Lung (tissue), 12 donors: ENCODE results near the gene KRAS. TPM values are rescaled to one million over a fixed set of nuclear protein-coding genes. Genes with fewer than 3 reads are reported as not detected.
A peak's percentile ranks its signal among the peaks of the same experiment; 100 is the strongest.

Experiments used
- ATAC-seq: fragments of 200-7000 bp; cut with Tn5 transposase; one replicate; pipeline ENCODE4 v1.9.1; 2020; ENCODE audit warnings: moderate number of reproducible peaks; ENCODE audit not compliant: insufficient read depth, low FRiP score
- DNase-seq, 3 donors: peaks; one replicate each; pipeline ENCODE4 v3.0.0-alpha.2; 2013 to 2017
- H3K27ac ChIP-seq, 2 donors: one replicate each; pipeline ENCODE4 v1.5.1; 2013; ENCODE audit warnings: mild to moderate bottlenecking in 2 of 2, moderate library complexity in 2 of 2, control low read depth in 1 of 2, inconsistent platforms in 1 of 2, low read depth in 1 of 2, low read length in 1 of 2
- H3K27me3 ChIP-seq, 3 donors: one replicate each; pipeline ENCODE4 v1.5.1; 2013; ENCODE audit warnings: low read length in 2 of 3; ENCODE audit not compliant: control insufficient read depth in 3 of 3, insufficient read depth in 3 of 3
- H3K36me3 ChIP-seq, 4 donors: one replicate each; pipeline ENCODE4 v1.5.1; 2013; ENCODE audit warnings: low read length in 4 of 4, mild to moderate bottlenecking in 1 of 4, moderate library complexity in 1 of 4; ENCODE audit not compliant: control insufficient read depth in 4 of 4, insufficient read depth in 4 of 4
- H3K4me1 ChIP-seq, 5 donors: one replicate each; pipeline ENCODE4 v1.5.1; 2013; ENCODE audit warnings: low read length in 5 of 5, mild to moderate bottlenecking in 2 of 5, moderate library complexity in 1 of 5; ENCODE audit not compliant: control insufficient read depth in 5 of 5, insufficient read depth in 5 of 5
- H3K4me3 ChIP-seq: one replicate; pipeline ENCODE4 v1.5.1; 2013; ENCODE audit warnings: mild to moderate bottlenecking, control low read depth, moderate library complexity
- H3K9ac ChIP-seq, 2 donors: one replicate each; pipeline ENCODE4 v1.5.1; 2013; ENCODE audit warnings: low read length in 2 of 2, control low read depth in 1 of 2; ENCODE audit not compliant: insufficient read depth in 1 of 2
- H3K9me3 ChIP-seq, 4 donors: one replicate each; pipeline ENCODE4 v1.5.1; 2013; ENCODE audit warnings: low read length in 3 of 4, mild to moderate bottlenecking in 1 of 4, moderate library complexity in 1 of 4; ENCODE audit not compliant: control insufficient read depth in 4 of 4, insufficient read depth in 3 of 4
- CTCF ChIP-seq: IDR thresholded peaks from 2 replicates; pipeline ENCODE4 v1.5.1; 2012; ENCODE audit warnings: mild to moderate bottlenecking; ENCODE audit errors: control extremely low read depth, extremely low read depth
- WGBS, 2 donors: extraction: QIAGEN DNeasy Blood & Tissue Kit; methylation state at CpG; one replicate each; pipeline ENCODE4 v1.1.7; 2013; 5-methylcytosine and 5-hydroxymethylcytosine counted together
- polyA plus RNA-seq, 2 donors: library from polyadenylated mRNA; stranded (reverse); fragments of 200-250 nt; gene quantifications; one replicate each; pipeline ENCODE4 v1.2.1, GENCODE V29; 2013
- total RNA-seq, 2 donors: library from RNA; depleted of rRNA in 1 of 2; stranded (reverse); fragments of >200 nt in 1 of 2; gene quantifications; one replicate each; pipeline ENCODE4 v1.2.1, GENCODE V29; 2014 to 2021
- donor health status: control.
- donor health status: control.
- donor health status: Bipolar disorder and iron deficiency.
- donor health status: healthy.
- donor health status: DM: yes; HTN: yes; CAD: no.

Gene KRAS
- total and polyA plus RNA-seq, 4 donors: 9.8 to 30.4 (median 18.2) TPM

- Histone ChIP-seq H3K9me3 (no peaks in the 10 kb centered on the region), H3K27ac (peak overlapping the region in 1 of 2 donors; percentile 86), H3K9ac (peak overlapping the region in 1 of 2 donors; percentile 85), H3K36me3 (no peaks in the 10 kb centered on the region), H3K4me1 (peaks cover 0 to 22% (median 7%) of the 10 kb centered on the region in 5 donors), H3K27me3 (no peaks in the 10 kb centered on the region), H3K4me3 (no peak overlapping the region)
- 67 to 71% methylated on average over 6 of the region's 6 CpGs for WGBS, 2 donors
- TF ChIP-seq CTCF: no peak
- DNase-seq (no peak), ATAC-seq (no peak)
Observed at GRCh38 chr12:25251769-25252168, 1.0 kb upstream of the KRAS start.

GRCh38 chr12:25249931-25250738 lies 594 bp downstream of the KRAS start:
- H3K9me3 ChIP-seq: no peaks in the 10 kb centered on the region
- TF ChIP-seq CTCF: no peak
- no peaks in the 10 kb centered on the region for H3K36me3 ChIP-seq
- peaks cover 0 to 22% (median 7%) of the 10 kb centered on the region in 5 donors for H3K4me1 ChIP-seq
- DNase-seq (peak; percentile 52 to 62 (median 55)), ATAC-seq (peak; percentile 34)
- H3K9ac ChIP-seq: peak overlapping the region; percentile 48 to 85
- peak overlapping the region; percentile 97 to 98 for H3K27ac ChIP-seq
- H3K4me3 ChIP-seq: peak overlapping the region; percentile 96
- H3K27me3 ChIP-seq: no peaks in the 10 kb centered on the region
- 0 to 1% methylated on average over 36 to 56 of the region's 56 CpGs for WGBS, 2 donors

GRCh38 chr12:25248732-25249131 lies 2.0 kb downstream of the KRAS start:
- no peak overlapping the region for H3K9ac ChIP-seq
- ATAC-seq: no peak
- 97 to 100% methylated on average over 1 of the region's 1 CpG for WGBS, 2 donors

More at GRCh38 chr12:25248732-25249131, 2.0 kb downstream of the KRAS start:
- no peak for TF ChIP-seq CTCF
- DNase-seq: no peak
- Histone ChIP-seq H3K4me1 (peaks cover 0 to 13% (median 5%) of the 10 kb centered on the region in 5 donors), H3K27ac (no peak overlapping the region), H3K4me3 (no peak overlapping the region), H3K9me3 (no peaks in the 10 kb centered on the region), H3K27me3 (no peaks in the 10 kb centered on the region), H3K36me3 (peaks cover 0 to 1% (median 0%) of the 10 kb centered on the region in 4 donors)
